A549 (cell line): ENCODE results near the gene VGLL3. TPM values are rescaled to one million over a fixed set of nuclear protein-coding genes. Genes with fewer than 3 reads are reported as not detected.

ENCODE experiments used
- ATAC-seq, 2 experiments: fragments of 200-7000 bp in 1 of 2; fragments of >200 bp in 1 of 2; cut with Nextera tagmentation in 1 of 2; cut with Tn5 transposase in 1 of 2; 3 replicates each; pipeline versions ENCODE4 v1.8.0 to v1.9.1; 2018 to 2020; ENCODE audit warnings: mild to moderate bottlenecking in 1 of 2, moderate library complexity in 1 of 2
- CTCF ChIA-PET: fragments of 300-600 bp; sonication (Branson Sonifier 250); formaldehyde crosslinking; extraction: SDS; loops from one replicate; lab custom pipeline; 2021; ENCODE audit warnings: antibody characterized with exemption, inconsistent platforms; lab: Yijun Ruan, JAX
- POLR2A ChIA-PET: fragments of 350-600 bp; formaldehyde crosslinking; extraction: SDS; loops from one replicate; lab custom pipeline; 2021; ENCODE audit warnings: antibody characterized with exemption, inconsistent platforms; lab: Yijun Ruan, JAX
- DNase-seq, 2 experiments: peaks; one replicate each; pipeline versions ENCODE4 v3.0.0 to v3.0.0-alpha.2; 2011 to 2016; ENCODE audit warnings: low read depth in 1 of 2, low spot score in 1 of 2
- FAIRE-seq: peaks from 2 replicates; lab custom pipeline; 2011; peaks lifted over from hg19 to GRCh38; lab: Jason Lieb, UNC
- H3K27ac ChIP-seq, 2 experiments: fragments of >200 bp; sonication (Bioruptor Twin); formaldehyde crosslinking; 3 replicates each; pipeline ENCODE4 v1.5.1; 2016 to 2017
- H3K4me1 ChIP-seq: fragments of >200 bp; sonication (Bioruptor Twin); formaldehyde crosslinking; 3 replicates; pipeline ENCODE4 v1.6.1; 2016
- H3K4me2 ChIP-seq: fragments of >200 bp; sonication (Bioruptor Twin); formaldehyde crosslinking; 3 replicates; pipeline ENCODE4 v1.6.1; 2016
- H3K4me3 ChIP-seq: fragments of >200 bp; sonication (Bioruptor Twin); formaldehyde crosslinking; 3 replicates; pipeline ENCODE4 v1.5.1; 2016
- H3K9me3 ChIP-seq: fragments of >200 bp; sonication (Bioruptor Twin); formaldehyde crosslinking; 3 replicates; pipeline ENCODE4 v1.6.1; 2016
- BHLHE40 ChIP-seq: IDR thresholded peaks from 2 replicates; pipeline ENCODE4 v1.6.1; 2012; ENCODE audit warnings: low read depth, low read length, inconsistent platforms
- CEBPB ChIP-seq, 2 experiments: fragments of >200 bp in 1 of 2; sonication (Bioruptor Twin) in 1 of 2; formaldehyde crosslinking in 1 of 2; IDR thresholded peaks; 2 replicates each; pipeline ENCODE4 v1.6.1; 2012 to 2016
- CHD2 ChIP-seq: fragments of 150-350 bp; IDR thresholded peaks from 2 replicates; pipeline ENCODE4 v1.6.1; 2014; ENCODE audit warnings: low read length; ENCODE audit not compliant: partially characterized antibody
- E2F6 ChIP-seq: IDR thresholded peaks from 2 replicates; pipeline ENCODE4 v1.6.1; 2012; ENCODE audit warnings: low read depth, borderline replicate concordance
- ELK1 ChIP-seq: fragments of 150-350 bp; IDR thresholded peaks from 2 replicates; pipeline ENCODE4 v1.6.1; 2014; ENCODE audit warnings: low read depth, mild to moderate bottlenecking, low read length
- FOSL2 ChIP-seq, 2 experiments: fragments of 450-650 bp in 1 of 2; fragments of >200 bp in 1 of 2; sonication (Bioruptor Twin) in 1 of 2; formaldehyde crosslinking; IDR thresholded peaks; 2 replicates each; pipeline versions ENCODE4 v1.5.0 to v1.6.1; 2016 to 2020; ENCODE audit warnings: mild to moderate bottlenecking in 1 of 2, moderate library complexity in 1 of 2
- FOXS1 ChIP-seq: fragments of 250-450 bp; sonication (Bioruptor Pico); IDR thresholded peaks from 2 replicates; pipeline ENCODE4 v1.5.0; 2020; ENCODE audit warnings: mild to moderate bottlenecking, moderate library complexity
- GATA3 ChIP-seq: IDR thresholded peaks from 2 replicates; pipeline ENCODE4 v1.6.1; 2012; ENCODE audit warnings: borderline replicate concordance
- HES2 ChIP-seq: fragments of >200 bp; sonication (Bioruptor Twin); formaldehyde crosslinking; IDR thresholded peaks from 2 replicates; pipeline ENCODE4 v1.6.1; 2016
- HOXA7 ChIP-seq: fragments of 250-450 bp; sonication (Bioruptor Pico); IDR thresholded peaks from 2 replicates; pipeline ENCODE4 v1.5.0; 2020; ENCODE audit warnings: mild to moderate bottlenecking, moderate library complexity
- HOXB13 ChIP-seq: fragments of 250-450 bp; sonication (Bioruptor Pico); IDR thresholded peaks from 2 replicates; pipeline ENCODE4 v1.5.0; 2020; ENCODE audit warnings: low read depth, mild to moderate bottlenecking, moderate library complexity
- HOXB5 ChIP-seq: fragments of 250-450 bp; sonication (Bioruptor Pico); IDR thresholded peaks from 2 replicates; pipeline ENCODE4 v1.5.0; 2020; ENCODE audit warnings: mild to moderate bottlenecking, moderate library complexity
- JUN ChIP-seq, 2 experiments: fragments of >200 bp; sonication (Bioruptor Twin); formaldehyde crosslinking; IDR thresholded peaks; 2 replicates in 1 of 2; 3 replicates in 1 of 2; pipeline ENCODE4 v1.6.1; 2016 to 2017
- KDM1A ChIP-seq: fragments of 200-600 bp; sonication (generic); IDR thresholded peaks from 2 replicates; pipeline ENCODE4 v1.6.1; 2016; ENCODE audit warnings: low read depth, mild to moderate bottlenecking
- KDM5A ChIP-seq: fragments of 200-600 bp; sonication (generic); IDR thresholded peaks from 2 replicates; pipeline ENCODE4 v1.6.1; 2016; ENCODE audit warnings: antibody characterized with exemption, mild to moderate bottlenecking
- MAX ChIP-seq: IDR thresholded peaks from 2 replicates; pipeline ENCODE4 v1.6.1; 2012
- NPAS2 ChIP-seq: fragments of 250-450 bp; sonication (Bioruptor Pico); IDR thresholded peaks from 2 replicates; pipeline ENCODE4 v1.8.0; 2022; ENCODE audit warnings: mild to moderate bottlenecking, moderate library complexity, borderline replicate concordance
- NR3C1 ChIP-seq: fragments of >200 bp; sonication (Bioruptor Twin); formaldehyde crosslinking; IDR thresholded peaks from 3 replicates; pipeline ENCODE4 v1.6.1; 2017
- PHF8 ChIP-seq: fragments of 200-600 bp; sonication (generic); IDR thresholded peaks from 2 replicates; pipeline ENCODE4 v1.6.1; 2016; ENCODE audit warnings: low read depth, mild to moderate bottlenecking, antibody characterized with exemption, moderate library complexity, borderline replicate concordance
- RAD21 ChIP-seq, 2 experiments: fragments of >200 bp in 1 of 2; sonication (Bioruptor Twin) in 1 of 2; formaldehyde crosslinking in 1 of 2; IDR thresholded peaks in 1 of 2; conservative IDR thresholded peaks in 1 of 2; 2 replicates in 1 of 2; 3 replicates in 1 of 2; pipeline ENCODE4 v1.6.1; 2012 to 2018; ENCODE audit warnings: inconsistent platforms in 1 of 2
- RARB ChIP-seq: fragments of 250-450 bp; sonication (Bioruptor Pico); IDR thresholded peaks from 2 replicates; pipeline ENCODE4 v1.8.0; 2021; ENCODE audit warnings: mild to moderate bottlenecking, moderate library complexity
- RCOR1 ChIP-seq: fragments of 150-350 bp; IDR thresholded peaks from 2 replicates; pipeline ENCODE4 v1.6.1; 2014; ENCODE audit warnings: antibody characterized with exemption, low read length, low read depth
- REST ChIP-seq: fragments of 200-600 bp; sonication (generic); IDR thresholded peaks from 2 replicates; pipeline ENCODE4 v1.6.1; 2016; ENCODE audit warnings: antibody characterized with exemption, mild to moderate bottlenecking, moderate library complexity
- SMC3 ChIP-seq: fragments of >200 bp; sonication (Bioruptor Twin); formaldehyde crosslinking; IDR thresholded peaks from 3 replicates; pipeline ENCODE4 v1.6.1; 2018; ENCODE audit warnings: inconsistent platforms
- SREBF2 ChIP-seq: fragments of 450-650 bp; IDR thresholded peaks from 2 replicates; pipeline ENCODE4 v1.6.1; 2014; ENCODE audit warnings: mild to moderate bottlenecking, moderate library complexity
- ZFP36 ChIP-seq: fragments of 450-650 bp; IDR thresholded peaks from 2 replicates; pipeline ENCODE4 v1.6.1; 2014; ENCODE audit warnings: borderline replicate concordance; ENCODE audit not compliant: partially characterized antibody
- WGBS: methylation state at CpG from one replicate; pipeline ENCODE4 v1.1.6; 2017; ENCODE audit errors: missing lambda C conversion rate; 5-methylcytosine and 5-hydroxymethylcytosine counted together
- polyA plus RNA-seq, 4 experiments: library from polyadenylated mRNA; depleted of rRNA in 3 of 4; stranded (reverse); fragments of >200 nt; fragmentation: RNase III in 1 of 4; extraction: RNeasy Plus Mini Kit Qiagen cat#74134 plus additional on column Dnase treatment in 1 of 4; gene quantifications; 2 replicates in 3 of 4; 3 replicates in 1 of 4; pipeline ENCODE4 v1.2.3, GENCODE V29; 2011 to 2017

The VGLL3 gene
- polyA plus RNA-seq, 2 of the 4 experiments (the other 2 are of a cell fraction), result 4.3 to 13.0 TPM

GRCh38 chr3:86990012-86990733 is 776 bp downstream of the VGLL3 start:
- 5% methylated on average over 11 of the region's 29 CpGs for WGBS
- Histone ChIP-seq H3K27ac (peak overlapping the region; percentile 83 to 93), H3K4me1 (peaks cover 74% of the 10 kb centered on the region), H3K9me3 (no peaks in the 10 kb centered on the region), H3K4me3 (peak overlapping the region; percentile 84), H3K4me2 (peak overlapping the region; percentile 85)
- 0 out of 2 replicates have a peak, but pooled peaks have one; percentile 10 for TF ChIP-seq MAX
- no peak for TF ChIP-seq FOSL2 (IDR thresholded peaks at IDR 0.05)
- TF ChIP-seq FOSL2 (CRISPR knock-in tag; IDR thresholded peaks at IDR 0.05), result peak; percentile 82
- no peak for TF ChIP-seq JUN (IDR thresholded peaks at IDR 0.05)
- peak in 1 of 2 experiments; percentile 53 for DNase-seq
- FAIRE-seq, result no peak
- CTCF ChIA-PET, result interaction anchor here (0.8 to 2.0 kb wide), 4 partner anchors 16 to 93 kb away, joined by 4 to 6 read pairs (median 4); no protein-coding TSS in a partner anchor
- peak; percentile 31 to 61; a peak in 5 of 6 replicates for ATAC-seq
- POLR2A ChIA-PET, result interaction anchor here (0.7 to 1.6 kb wide), 3 partner anchors 9 to 25 kb away, joined by 3 to 5 read pairs (median 4); no protein-coding TSS in a partner anchor

GRCh38 chr3:86989611-86990010 is 1.3 kb downstream of the VGLL3 start:
- FAIRE-seq, result no peak
- POLR2A ChIA-PET, result interaction anchor here (1.6 kb wide), 1 partner anchor 12 kb away, joined by 3 read pairs; no protein-coding TSS in a partner anchor
- WGBS, result 29% methylated on average over 7 of the region's 7 CpGs

GRCh38 chr3:86989006-86989405 is 1.9 kb downstream of the VGLL3 start:
- FAIRE-seq (peak; percentile 23), DNase-seq (no peak), ATAC-seq (no peak)
- ChIA-PET POLR2A (interaction anchor here (0.9 kb wide), 1 partner anchor 15 kb away, joined by 3 read pairs; no protein-coding TSS in a partner anchor), CTCF (interaction anchor here (0.8 kb wide), 1 partner anchor 94 kb away, joined by 3 read pairs; no protein-coding TSS in a partner anchor)
- Histone ChIP-seq H3K27ac (no peak overlapping the region), H3K4me1 (peaks cover 74% of the 10 kb centered on the region), H3K4me2 (peak overlapping the region; percentile 85), H3K9me3 (no peaks in the 10 kb centered on the region), H3K4me3 (peak overlapping the region; percentile 84; the same call in 2 of the 3 replicates)
- TF ChIP-seq CHD2 (no peak), RARB (CRISPR knock-in tag) (no peak), FOSL2 (IDR thresholded peaks at IDR 0.05) (no peak), FOSL2 (CRISPR knock-in tag; IDR thresholded peaks at IDR 0.05) (no peak), HOXB5 (CRISPR knock-in tag) (no peak), PHF8 (no peak), E2F6 (no peak), FOXS1 (CRISPR knock-in tag) (no peak), HES2 (no peak), GATA3 (no peak), HOXB13 (CRISPR knock-in tag) (no peak), KDM1A (no peak), REST (no peak), BHLHE40 (no peak), RCOR1 (no peak), RAD21 (conservative IDR thresholded peaks at IDR 0.05 in 1 of 2, IDR thresholded peaks at IDR 0.05 in 1 of 2) (no peak), NR3C1 (no peak), KDM5A (no peak), SMC3 (no peak), ELK1 (no peak), NPAS2 (CRISPR knock-in tag) (no peak)
- 33% methylated on average over 1 of the region's 1 CpG for WGBS

More at GRCh38 chr3:86989611-86990010, 1.3 kb downstream of the VGLL3 start:
- Histone ChIP-seq H3K9me3 (no peaks in the 10 kb centered on the region), H3K4me1 (peaks cover 74% of the 10 kb centered on the region), H3K27ac (peak overlapping the region; percentile 83 to 93), H3K4me3 (peak overlapping the region; percentile 84), H3K4me2 (peak overlapping the region; percentile 85)
- CTCF ChIA-PET, result no interaction called here
- ATAC-seq (no peak), DNase-seq (no peak)
- TF ChIP-seq SREBF2 (no peak), CHD2 (no peak), PHF8 (no peak), HOXA7 (no peak), RAD21 (conservative IDR thresholded peaks at IDR 0.05 in 1 of 2, IDR thresholded peaks at IDR 0.05 in 1 of 2) (no peak), ZFP36 (no peak), CEBPB (IDR thresholded peaks at IDR 0.05) (no peak)
